Ovary (tissue), 3 donors: Measurements from ENCODE around the gene RAB40B.

Source experiments
- CTCF ChIP-seq, 3 donors: fragments of 450-650 bp in 2 of 3; fragments of 200-600 bp in 1 of 3; IDR thresholded peaks; one replicate each; pipeline versions ENCODE4 v1.5.1 to v1.8.0; 2016 to 2022; ENCODE audit warnings: antibody characterized with exemption in 3 of 3, mild to moderate bottlenecking in 1 of 3
- POLR2A ChIP-seq: fragments of 450-650 bp; IDR thresholded peaks from one replicate; pipeline ENCODE4 v1.6.1; 2017; ENCODE audit warnings: antibody characterized with exemption, mild to moderate bottlenecking, moderate library complexity
- donor health status: DM: no; HTN: no; CAD: no.

- TF ChIP-seq CTCF (IDR thresholded peaks at IDR 0.05) (no peak), POLR2A (no peak)
Measured at GRCh38 chr17:82732118-82732743, 33.7 kb upstream of the RAB40B start.
